Stimulated activated CD4-positive, alpha-beta T cell treated with anti-CD3 and anti-CD28 coated beads, Interleukin-2, amount 100 ng/mL, for 4 hours (primary cell): ENCODE results near the gene MYBPC1.
"Not testable (repeated sequence)": the region's sequence is repeated elsewhere in the genome, so short reads cannot be mapped to it uniquely, and the experiment has no call there.

Experiments
- DNase-seq: peaks from one replicate; pipeline ENCODE4 v3.0.0-alpha.2; 2020; ENCODE audit warnings: low read depth

The MYBPC1 gene

GRCh38 chr12:101594700-101595099 lies at the start of gene MYBPC1:
MYBPC1 (plus strand) TSS chr12:101594971; CDS start chr12:101595071, 100 bp downstream.
- no peak for DNase-seq

DNA sequence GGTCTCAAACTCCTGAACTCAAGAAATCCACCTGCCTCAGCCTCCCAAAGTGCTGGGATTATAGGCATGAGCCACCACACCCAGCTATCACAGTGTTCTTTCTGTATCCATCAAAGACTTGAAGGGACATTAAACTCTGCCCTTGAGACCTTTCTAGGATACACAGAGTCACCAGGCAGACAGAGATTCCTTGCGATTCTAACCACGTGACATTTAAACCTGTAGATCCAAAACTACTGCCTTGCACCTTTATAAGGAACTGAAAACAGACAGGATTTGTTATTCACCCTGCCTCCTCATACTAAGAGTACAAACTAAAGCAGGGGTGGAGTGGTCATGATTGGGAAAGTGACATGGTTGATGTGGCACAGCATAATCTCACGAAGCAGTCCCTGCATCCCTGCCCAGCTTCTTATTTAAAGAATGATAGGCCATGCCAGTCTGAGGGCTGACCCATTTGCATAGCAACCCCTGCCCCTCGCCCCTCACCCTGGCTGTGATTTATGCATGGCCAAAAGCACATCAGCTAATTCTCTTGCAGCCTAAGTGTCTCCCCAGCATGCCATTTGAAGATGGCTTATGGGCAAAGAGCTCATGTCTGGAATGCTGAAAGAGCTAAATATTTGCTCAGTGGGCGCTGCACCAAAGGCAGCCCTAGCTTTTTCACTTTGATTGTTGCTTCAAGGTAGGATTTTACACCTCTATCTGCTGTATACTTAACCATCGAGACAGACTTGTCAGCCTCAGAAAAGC lies 43.2 kb upstream of the MYBPC1 start:
- no peak for DNase-seq

DNA sequence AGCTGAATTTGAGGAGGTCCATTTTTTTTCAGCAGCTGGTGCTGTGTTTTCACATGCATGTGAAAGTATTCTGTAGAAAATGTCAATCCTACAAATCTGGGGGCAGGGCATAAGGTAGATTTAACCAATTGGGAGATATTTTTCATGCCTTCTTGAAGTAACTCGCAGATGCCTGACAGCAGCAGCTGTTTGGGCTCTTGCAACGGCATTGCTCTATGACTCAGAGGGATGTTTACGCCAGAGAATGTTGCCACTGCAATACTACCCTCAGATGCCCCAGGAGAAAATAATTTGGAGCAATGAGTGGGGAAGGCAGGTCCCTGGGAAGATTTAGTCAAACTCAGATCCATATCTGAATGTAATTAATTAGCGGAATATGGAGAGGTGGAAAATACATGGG lies 42.5 kb upstream of the MYBPC1 start:
- no peak for DNase-seq

GRCh38 chr12:101557094-101557493 lies 37.7 kb upstream of the MYBPC1 start:
- DNase-seq = no peak

DNA sequence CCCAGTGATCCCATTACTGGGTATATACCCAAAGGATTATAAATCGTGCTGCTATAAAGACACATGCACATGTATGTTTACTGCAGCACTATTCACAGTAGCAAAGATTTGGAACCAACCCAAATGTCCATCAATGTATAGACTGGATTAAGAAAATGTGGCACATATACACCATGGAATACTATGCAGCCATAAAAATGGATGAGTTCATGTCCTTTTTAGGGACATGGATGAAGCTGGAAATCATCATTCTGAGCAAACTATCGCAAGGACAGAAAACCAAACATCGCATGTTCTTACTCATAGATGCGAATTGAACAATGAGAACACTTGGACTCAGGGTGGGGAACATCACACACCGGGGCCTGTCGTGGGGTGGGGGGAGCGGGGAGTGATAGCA lies 36.0 kb upstream of the MYBPC1 start:
- not testable (repeated sequence) for DNase-seq

DNA sequence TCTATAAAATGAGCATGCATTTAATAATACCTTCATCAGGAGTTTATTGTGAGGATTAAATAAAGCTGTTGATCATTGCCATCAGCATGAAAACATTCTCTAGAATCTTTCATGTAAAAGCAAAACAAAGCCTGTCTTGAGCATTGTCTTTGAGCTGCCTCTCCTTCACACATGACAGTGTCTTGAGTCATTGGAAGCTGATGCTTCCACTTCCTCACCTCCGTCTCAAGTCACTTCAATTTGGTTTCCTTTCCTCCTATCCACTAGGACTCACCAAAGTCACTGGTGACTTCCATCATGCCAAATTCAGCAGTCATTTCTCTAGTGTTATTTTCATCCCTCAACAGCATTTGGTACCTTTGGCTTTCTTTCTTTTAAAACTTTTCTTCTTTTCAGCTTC lies 31.6 kb upstream of the MYBPC1 start:
- no peak for DNase-seq

- DNase-seq = no peak
Observed at GRCh38 chr12:101564912-101565311, 29.9 kb upstream of the MYBPC1 start.

DNA sequence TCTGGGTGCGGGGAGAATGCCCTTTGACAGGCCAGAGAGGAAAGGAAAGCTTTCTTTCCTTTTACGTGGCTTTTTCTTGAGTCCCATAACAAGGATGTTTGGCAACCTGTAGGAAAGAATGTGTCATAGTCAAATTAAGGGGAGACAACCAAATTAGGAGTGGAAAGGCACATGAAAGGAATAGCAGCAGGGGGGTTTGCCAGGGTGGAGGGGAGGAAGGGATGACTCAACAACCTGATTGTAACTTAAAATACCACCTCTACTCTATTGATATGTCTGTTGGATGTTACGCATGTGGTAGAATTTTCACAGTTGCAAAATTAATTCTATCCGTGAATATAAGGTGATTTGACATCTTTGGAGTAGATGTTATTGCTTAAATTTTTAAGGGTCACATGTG lies 28.5 kb upstream of the MYBPC1 start:
- DNase-seq = peak; percentile 2

GRCh38 chr12:101567918-101568317 lies 26.9 kb upstream of the MYBPC1 start:
- no peak for DNase-seq

GRCh38 chr12:101570047-101570446 lies 24.7 kb upstream of the MYBPC1 start:
- no peak for DNase-seq

- DNase-seq = no peak
Observed at GRCh38 chr12:101571105-101571504, 23.7 kb upstream of the MYBPC1 start.

DNA sequence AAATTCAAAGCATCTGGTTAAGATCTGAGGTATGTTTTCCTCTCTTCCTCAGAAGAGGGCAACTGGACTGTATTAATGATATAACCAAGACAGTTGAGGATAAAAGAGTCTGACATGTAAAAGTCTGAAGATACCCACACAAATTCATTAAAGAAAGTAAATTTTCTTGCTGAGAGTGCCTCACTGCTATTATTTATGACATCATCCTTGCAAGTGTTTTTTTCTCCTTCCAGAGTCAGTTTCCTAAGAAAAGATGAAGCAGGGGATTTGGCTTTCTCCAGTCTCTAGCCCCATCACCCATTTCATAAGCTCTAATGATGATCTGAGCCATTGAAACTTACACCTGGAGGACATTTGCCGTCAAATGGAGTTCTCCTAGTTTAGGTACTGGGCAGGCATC lies 21.0 kb upstream of the MYBPC1 start:
- no peak for DNase-seq

GRCh38 chr12:101578417-101578816 lies 16.4 kb upstream of the MYBPC1 start:
- no peak for DNase-seq

- no peak for DNase-seq
Observed at GRCh38 chr12:101581190-101581589, 13.6 kb upstream of the MYBPC1 start.

- DNase-seq = no peak
Observed at GRCh38 chr12:101582937-101583336, 11.8 kb upstream of the MYBPC1 start.

GRCh38 chr12:101590383-101590782 lies 4.4 kb upstream of the MYBPC1 start:
- no peak for DNase-seq

DNA sequence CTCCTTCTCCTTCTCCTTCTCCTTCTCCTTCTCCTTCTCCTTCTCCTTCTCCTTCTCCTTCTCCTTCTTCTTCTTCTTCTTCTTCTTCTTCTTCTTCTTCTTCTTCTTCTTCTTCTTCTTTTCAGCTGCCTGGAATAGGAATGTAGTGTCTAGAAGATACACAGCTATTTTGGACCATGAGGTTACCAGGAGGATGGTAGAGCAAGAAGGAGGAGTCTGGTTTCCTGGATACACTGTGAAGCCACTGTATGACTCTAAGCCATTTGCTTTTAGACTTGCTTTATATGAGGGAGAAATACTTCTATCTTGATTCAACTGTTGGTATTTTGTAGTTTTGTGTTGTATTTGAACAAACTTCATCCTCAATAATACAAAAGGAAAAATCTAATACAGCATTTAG lies 3.0 kb upstream of the MYBPC1 start:
- DNase-seq = no peak

DNA sequence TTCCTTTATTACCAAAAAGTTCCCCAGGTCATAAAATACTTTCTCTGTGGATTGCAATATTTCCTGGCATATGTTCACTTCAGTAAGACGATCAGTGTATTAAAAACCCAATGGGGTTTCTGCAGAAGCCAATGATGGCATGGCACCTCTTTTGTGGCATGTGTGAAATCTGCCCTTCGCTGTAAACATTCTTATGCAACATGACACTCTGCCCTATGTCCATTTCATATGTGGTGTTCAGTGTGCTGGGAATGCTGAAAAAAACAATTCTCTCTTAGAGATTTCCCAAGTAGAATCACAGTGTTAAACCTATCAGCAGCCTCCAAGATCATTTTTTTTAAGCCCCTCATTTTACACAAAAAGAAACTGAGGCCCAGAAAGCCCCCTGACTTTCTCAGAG lies 2.3 kb upstream of the MYBPC1 start:
- DNase-seq = no peak

DNA sequence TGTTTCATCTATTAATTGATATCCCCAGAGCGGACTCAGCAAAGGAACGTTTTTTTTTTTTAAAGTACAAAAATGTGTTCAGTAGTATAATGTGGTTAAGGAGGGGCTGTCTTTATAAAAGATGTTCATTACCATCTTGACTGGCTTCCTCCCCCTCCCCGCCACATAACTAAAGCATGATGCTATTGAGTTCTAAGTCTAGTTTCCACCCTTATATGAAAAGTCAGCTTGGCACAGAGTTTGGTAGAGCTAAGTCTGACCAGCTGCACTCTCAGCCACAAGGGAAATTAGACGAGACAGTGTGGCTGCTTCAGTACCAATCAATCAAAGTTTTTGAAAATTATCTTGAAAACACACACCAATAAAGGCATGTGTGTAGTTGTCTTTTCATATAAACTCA lies 1.9 kb upstream of the MYBPC1 start:
- DNase-seq = no peak

DNA sequence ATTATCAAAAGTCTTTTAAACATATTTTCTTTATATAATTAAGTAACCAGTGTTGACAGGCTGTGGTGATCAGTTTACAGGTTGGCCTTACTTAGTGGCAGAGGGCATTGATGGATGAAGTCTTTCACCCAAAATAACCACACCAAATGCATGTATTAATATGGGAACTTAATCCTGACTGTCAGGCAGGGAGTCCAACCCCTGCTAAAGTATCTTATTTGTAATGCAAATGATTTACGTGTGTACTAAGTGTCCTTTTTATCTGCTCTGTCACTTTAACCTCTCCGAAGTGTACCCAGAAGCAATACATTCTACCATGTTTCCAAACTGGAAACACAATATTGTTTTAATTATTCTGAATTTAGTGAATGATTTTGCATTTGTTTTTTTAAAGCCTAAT lies 1.4 kb downstream of the MYBPC1 start:
- no peak for DNase-seq

DNA sequence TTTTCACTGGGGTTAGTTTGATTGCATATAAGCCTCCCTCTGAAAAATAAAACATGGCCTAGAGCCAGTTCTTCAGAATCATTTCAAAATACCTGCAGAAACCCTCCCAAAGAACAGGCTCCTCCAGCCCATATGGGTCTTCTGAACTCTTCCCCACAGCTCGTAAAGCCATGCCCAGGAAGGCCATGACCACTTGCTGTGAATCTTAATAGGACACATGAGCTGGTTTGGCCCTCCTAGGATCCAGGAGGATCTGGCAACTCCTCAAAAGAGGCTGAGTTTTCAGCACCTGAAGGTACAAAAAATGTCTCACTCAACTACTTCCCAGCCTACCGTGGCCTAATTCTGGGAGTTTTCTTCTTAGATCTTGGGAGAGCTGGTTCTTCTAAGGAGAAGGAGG lies 2.4 kb downstream of the MYBPC1 start:
- no peak for DNase-seq

GRCh38 chr12:101598483-101598882 lies 3.7 kb downstream of the MYBPC1 start:
- no peak for DNase-seq

- DNase-seq = no peak
Observed at GRCh38 chr12:101599311-101599710, 4.5 kb downstream of the MYBPC1 start.

DNA sequence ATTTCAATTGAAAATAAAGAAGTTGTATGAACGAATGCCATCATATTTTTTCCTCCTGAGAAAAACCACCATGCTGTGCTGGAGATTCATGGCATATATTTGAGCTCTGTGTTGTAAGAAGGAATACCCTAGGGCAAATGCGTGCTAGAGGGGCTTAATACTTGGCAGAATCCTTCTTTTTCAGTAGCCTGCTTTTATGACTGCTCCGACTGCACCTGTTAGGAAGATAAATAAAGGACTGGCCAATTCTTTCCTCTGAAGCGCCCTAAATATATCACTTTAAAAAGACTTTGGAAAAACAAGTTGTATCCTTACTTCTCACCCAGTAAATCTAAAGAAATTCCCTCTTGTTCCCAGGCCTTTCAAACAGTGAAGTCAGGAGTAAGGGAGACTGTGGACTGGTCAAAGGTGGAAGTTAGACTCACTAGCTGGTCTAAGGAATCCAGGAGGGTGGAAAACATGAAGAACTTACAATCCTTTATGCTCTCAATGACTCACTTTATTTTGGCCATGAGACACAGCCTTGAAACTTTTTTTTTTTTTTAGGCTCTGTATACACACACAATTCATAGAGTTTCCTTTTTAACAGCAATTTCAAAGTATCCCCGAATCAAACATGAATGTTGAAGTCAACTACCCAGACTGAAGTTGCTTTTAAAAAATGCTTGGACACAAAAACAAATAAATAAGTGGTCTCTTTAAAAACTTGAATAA lies 5.2 kb downstream of the MYBPC1 start:
- no peak for DNase-seq
